ENCODE measurements around the gene COL18A1. TPM values are rescaled to one million over a fixed set of nuclear protein-coding genes. Genes with fewer than 3 reads are reported as not detected.

The COL18A1 gene
- total and polyA plus RNA-seq, 2 donors (not counting 1 experiment from before 2014, with no cell fraction given): 15.6 to 24.7 TPM

- Histone ChIP-seq H4K20me1 (ENCODE audit: control insufficient read depth, insufficient read depth, low read length, poor library complexity, severe bottlenecking) (no peaks in the 10 kb centered on the region), H3K4me3 (ENCODE audit: control extremely low read depth in 1 of 5, extremely low read depth in 1 of 5, insufficient read depth in 1 of 5, low read depth in 2 of 5, low read length in 4 of 5) (no peak overlapping the region), H3K4me1 (ENCODE audit: control insufficient read depth in 2 of 2, insufficient read depth in 2 of 2, low read length in 2 of 2) (peaks cover 11 to 12% of the 10 kb centered on the region in 2 donors), H3K27me3 (replicated peaks in 1 of 4; ENCODE audit: control extremely low read depth in 1 of 4, control insufficient read depth in 3 of 4, insufficient read depth in 4 of 4, low read length in 3 of 4) (peaks cover 0 to 36% (median 19%) of the 10 kb centered on the region in 4 experiments), H3K27ac (ENCODE audit: low read length in 2 of 2) (no peak overlapping the region), H3K9ac (ENCODE audit: low read length) (no peak overlapping the region), H3K4me2 (replicated peaks; ENCODE audit: low read depth, low read length, poor library complexity, severe bottlenecking) (no peak overlapping the region), H3K36me3 (replicated peaks in 1 of 2; ENCODE audit: control extremely low read depth in 1 of 2, control insufficient read depth in 1 of 2, extremely low read depth in 1 of 2, insufficient read depth in 2 of 2, low read length in 1 of 2) (no peaks in the 10 kb centered on the region), H3K79me2 (ENCODE audit: control insufficient read depth, insufficient read depth, low read length) (no peaks in the 10 kb centered on the region), H3K9me3 (ENCODE audit: control extremely low read depth in 1 of 3, control insufficient read depth in 2 of 3, insufficient read depth in 1 of 3, low read length in 2 of 3) (peaks cover 0 to 31% (median 6%) of the 10 kb centered on the region in 3 donors), H2AFZ (ENCODE audit: insufficient read depth, low read depth, low read length, poor library complexity, severe bottlenecking) (no peak overlapping the region)
- DNase-seq: no peak
- ATAC-seq (ENCODE audit: low read depth): no peak
- H3K27me3 Mint-ChIP-seq: peaks cover 51% of the 10 kb centered on the region
- H3K4me1 Mint-ChIP-seq: peaks cover 9% of the 10 kb centered on the region
- WGBS (ENCODE audit: insufficient coverage): 98% methylated on average over 5 of the region's 7 CpGs
- no peak overlapping the region for H3K4me3 Mint-ChIP-seq
- no peak overlapping the region for H3K27ac Mint-ChIP-seq
- no peak for TF ChIP-seq EZH2 (IDR thresholded peaks at IDR 0.05; ENCODE audit: borderline replicate concordance, insufficient read depth, low read depth, low read length, poor library complexity, severe bottlenecking)
- no peak for TF ChIP-seq CTCF (IDR thresholded peaks at IDR 0.05)
- intact Hi-C loops (cut with micrococcal nuclease): no loop called here
- ChIA-PET CTCF (interaction anchor here (0.7 kb wide), 1 partner anchor 261 kb away, joined by 3 read pairs; no protein-coding TSS in a partner anchor), POLR2A (no interaction called here)
- H3K9me3 Mint-ChIP-seq (ENCODE audit: insufficient read depth): peaks cover 4% of the 10 kb centered on the region
Measured at GRCh38 chr21:45401054-45401518, 3.9 kb upstream of the COL18A1 start.

GRCh38 chr21:45401916-45402900 is 2.8 kb upstream of the COL18A1 start:
- Histone ChIP-seq H3K27ac (ENCODE audit: low read length in 2 of 2) (no peak overlapping the region), H3K9me3 (ENCODE audit: control extremely low read depth in 1 of 3, control insufficient read depth in 2 of 3, insufficient read depth in 1 of 3, low read length in 2 of 3) (peaks cover 0 to 31% (median 6%) of the 10 kb centered on the region in 3 donors), H3K27me3 (replicated peaks in 1 of 4; ENCODE audit: control extremely low read depth in 1 of 4, control insufficient read depth in 3 of 4, insufficient read depth in 4 of 4, low read length in 3 of 4) (peaks cover 0 to 47% (median 28%) of the 10 kb centered on the region in 4 experiments), H3K4me1 (ENCODE audit: control insufficient read depth in 2 of 2, insufficient read depth in 2 of 2, low read length in 2 of 2) (peaks cover 12 to 18% of the 10 kb centered on the region in 2 donors), H3K4me3 (ENCODE audit: control extremely low read depth in 1 of 5, extremely low read depth in 1 of 5, insufficient read depth in 1 of 5, low read depth in 2 of 5, low read length in 4 of 5) (no peak overlapping the region), H3K4me2 (replicated peaks; ENCODE audit: low read depth, low read length, poor library complexity, severe bottlenecking) (no peak overlapping the region), H3K9ac (ENCODE audit: low read length) (no peak overlapping the region), H2AFZ (ENCODE audit: insufficient read depth, low read depth, low read length, poor library complexity, severe bottlenecking) (no peak overlapping the region), H3K79me2 (ENCODE audit: control insufficient read depth, insufficient read depth, low read length) (no peaks in the 10 kb centered on the region), H4K20me1 (ENCODE audit: control insufficient read depth, insufficient read depth, low read length, poor library complexity, severe bottlenecking) (no peaks in the 10 kb centered on the region), H3K36me3 (replicated peaks in 1 of 2; ENCODE audit: control extremely low read depth in 1 of 2, control insufficient read depth in 1 of 2, extremely low read depth in 1 of 2, insufficient read depth in 2 of 2, low read length in 1 of 2) (no peaks in the 10 kb centered on the region)
- WGBS (ENCODE audit: insufficient coverage): 97% methylated on average over 15 of the region's 17 CpGs
- H3K4me1 Mint-ChIP-seq: peaks cover 16% of the 10 kb centered on the region
- H3K4me3 Mint-ChIP-seq: peak overlapping the region; percentile 29
- no peak for TF ChIP-seq EZH2 (IDR thresholded peaks at IDR 0.05; ENCODE audit: borderline replicate concordance, insufficient read depth, low read depth, low read length, poor library complexity, severe bottlenecking)
- TF ChIP-seq CTCF (IDR thresholded peaks at IDR 0.05): no peak
- peaks cover 56% of the 10 kb centered on the region for H3K27me3 Mint-ChIP-seq
- intact Hi-C loops (cut with micrococcal nuclease): no loop called here
- CTCF ChIA-PET: no interaction called here
- DNase-seq: no peak
- H3K27ac Mint-ChIP-seq: no peak overlapping the region
- no peak for ATAC-seq (ENCODE audit: low read depth)
- H3K9me3 Mint-ChIP-seq (ENCODE audit: insufficient read depth): peaks cover 4% of the 10 kb centered on the region
- POLR2A ChIA-PET: no interaction called here
